Stimulated activated memory B cell treated with anti-CD40 and anti-IgM and Interleukin-4, amounts not matched to agents 10 μg/mL and 1 μg/mL and 100 μg/mL, for 72 hours (primary cell): ENCODE measurements around the gene ST14.

Experiments used
- ATAC-seq: fragments of 150-1000 bp; cut with Tn5 transposase; 2 replicates; pipeline ENCODE4 v1.10.0; 2021
- H3K27ac Mint-ChIP-seq: one replicate; pipeline ENCODE4 v1.8.0; 2022; ENCODE audit warnings: mild to moderate bottlenecking, mixed read lengths
- H3K27me3 Mint-ChIP-seq: one replicate; pipeline ENCODE4 v1.8.0; 2022; ENCODE audit warnings: mixed read lengths
- H3K36me3 Mint-ChIP-seq: one replicate; pipeline ENCODE4 v1.8.0; 2022; ENCODE audit warnings: mixed read lengths
- H3K4me1 Mint-ChIP-seq: one replicate; pipeline ENCODE4 v1.8.0; 2022; ENCODE audit warnings: mixed read lengths
- H3K4me3 Mint-ChIP-seq: one replicate; pipeline ENCODE4 v1.8.0; 2022; ENCODE audit warnings: mild to moderate bottlenecking, moderate library complexity, mixed read lengths
- H3K9me3 Mint-ChIP-seq: one replicate; pipeline ENCODE4 v1.8.0; 2022; ENCODE audit warnings: mixed read lengths

ST14 gene

GRCh38 chr11:130159657-130160497 lies at the start of gene ST14:
Gene ST14, plus strand, starts transcription at chr11:130159782. Its CDS starts 198 bp downstream, at chr11:130159980.
- H3K4me1 Mint-ChIP-seq, result peaks cover 69% of the 10 kb centered on the region
- H3K36me3 Mint-ChIP-seq, result no peaks in the 10 kb centered on the region
- peak within 1 kb of the TSS; percentile 66 for H3K27ac Mint-ChIP-seq
- no peaks in the 10 kb centered on the region for H3K27me3 Mint-ChIP-seq
- peak within 1 kb of the TSS; percentile 67 for H3K4me3 Mint-ChIP-seq
- peak; percentile 89 for ATAC-seq
- no peaks in the 10 kb centered on the region for H3K9me3 Mint-ChIP-seq

GRCh38 chr11:130110339-130111108 lies 49.1 kb upstream of the ST14 start:
- no peaks in the 10 kb centered on the region for H3K9me3 Mint-ChIP-seq
- H3K27me3 Mint-ChIP-seq, result no peaks in the 10 kb centered on the region
- no peak overlapping the region for H3K4me3 Mint-ChIP-seq
- H3K4me1 Mint-ChIP-seq, result peaks cover 7% of the 10 kb centered on the region
- peaks cover 43% of the 10 kb centered on the region for H3K36me3 Mint-ChIP-seq
- ATAC-seq, result no peak
- no peak overlapping the region for H3K27ac Mint-ChIP-seq

DNA sequence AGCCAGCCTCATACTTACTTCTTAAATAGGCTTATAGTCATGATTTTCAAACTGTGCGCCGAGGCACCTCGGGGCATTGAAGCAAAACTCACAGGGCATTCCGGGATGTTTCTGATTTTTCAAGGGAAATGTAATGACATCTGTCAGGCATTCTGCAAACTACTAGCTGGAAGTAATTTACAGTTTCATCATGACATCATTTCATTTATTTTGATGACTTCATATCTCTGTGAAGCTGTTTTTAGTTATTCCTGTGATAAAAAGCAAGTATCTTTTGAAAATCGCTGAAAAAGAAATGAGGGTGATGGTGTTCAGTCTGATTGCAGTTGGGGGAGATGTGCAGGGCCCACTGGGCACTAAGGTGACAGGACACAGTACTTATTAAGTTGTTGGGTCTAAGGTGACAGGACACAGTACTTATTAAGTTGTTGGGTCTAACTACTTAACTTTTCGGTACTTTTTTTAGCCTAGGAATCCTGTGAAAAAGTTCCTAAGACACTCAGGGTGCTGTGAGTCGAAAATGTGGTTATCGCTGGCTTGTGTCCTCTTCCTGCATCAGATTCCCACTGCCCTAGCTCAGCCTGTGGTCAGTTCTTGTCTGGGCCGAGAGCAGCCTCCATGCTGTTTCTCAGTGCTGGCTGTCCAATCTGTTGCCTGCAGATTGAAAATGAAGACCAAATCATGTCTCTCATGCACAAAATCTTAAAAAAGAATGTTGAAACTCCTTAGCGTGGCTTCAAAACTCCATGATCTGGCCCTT lies 47.3 kb upstream of the ST14 start:
- Mint-ChIP-seq H3K27me3 (no peaks in the 10 kb centered on the region), H3K4me3 (no peak overlapping the region), H3K36me3 (peaks cover 37% of the 10 kb centered on the region), H3K9me3 (no peaks in the 10 kb centered on the region), H3K4me1 (no peaks in the 10 kb centered on the region), H3K27ac (no peak overlapping the region)
- ATAC-seq, result no peak

- peaks cover 30% of the 10 kb centered on the region for H3K36me3 Mint-ChIP-seq
- H3K27me3 Mint-ChIP-seq, result no peaks in the 10 kb centered on the region
- no peak overlapping the region for H3K4me3 Mint-ChIP-seq
- no peak for ATAC-seq
- H3K27ac Mint-ChIP-seq, result no peak overlapping the region
- no peaks in the 10 kb centered on the region for H3K9me3 Mint-ChIP-seq
- H3K4me1 Mint-ChIP-seq, result peaks cover 16% of the 10 kb centered on the region
These were observed 45.3 kb upstream of the ST14 start for GRCh38 chr11:130114281-130114680.

GRCh38 chr11:130114726-130115125 lies 44.9 kb upstream of the ST14 start:
- Mint-ChIP-seq H3K4me1 (peaks cover 20% of the 10 kb centered on the region), H3K9me3 (no peaks in the 10 kb centered on the region), H3K27me3 (no peaks in the 10 kb centered on the region), H3K4me3 (no peak overlapping the region), H3K27ac (no peak overlapping the region), H3K36me3 (peaks cover 30% of the 10 kb centered on the region)
- ATAC-seq, result no peak

- Mint-ChIP-seq H3K9me3 (no peaks in the 10 kb centered on the region), H3K4me1 (peaks cover 25% of the 10 kb centered on the region), H3K27ac (no peak overlapping the region), H3K4me3 (no peak overlapping the region), H3K27me3 (no peaks in the 10 kb centered on the region), H3K36me3 (peaks cover 28% of the 10 kb centered on the region)
- ATAC-seq, result no peak
These were observed 44.4 kb upstream of the ST14 start for GRCh38 chr11:130115218-130115617.

DNA sequence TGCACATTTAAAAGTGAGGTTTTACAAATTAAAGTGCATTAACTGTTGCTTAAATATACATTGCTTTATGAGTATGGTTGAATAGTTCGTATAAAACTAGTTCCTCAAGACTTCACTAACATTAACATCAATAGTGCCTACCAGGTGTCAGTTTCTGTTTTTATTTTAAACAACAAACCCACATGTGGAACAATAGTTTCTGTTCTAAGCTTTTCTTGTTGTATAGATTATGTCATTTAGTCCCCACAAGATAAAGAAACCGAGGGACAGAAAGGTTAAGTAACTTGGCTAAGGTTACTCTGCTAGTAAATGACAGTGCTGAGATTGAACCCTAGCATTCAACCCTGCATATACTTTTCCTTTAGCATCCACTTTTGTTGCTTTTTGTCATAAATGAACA lies 41.4 kb upstream of the ST14 start:
- ATAC-seq, result peak; percentile 67

DNA sequence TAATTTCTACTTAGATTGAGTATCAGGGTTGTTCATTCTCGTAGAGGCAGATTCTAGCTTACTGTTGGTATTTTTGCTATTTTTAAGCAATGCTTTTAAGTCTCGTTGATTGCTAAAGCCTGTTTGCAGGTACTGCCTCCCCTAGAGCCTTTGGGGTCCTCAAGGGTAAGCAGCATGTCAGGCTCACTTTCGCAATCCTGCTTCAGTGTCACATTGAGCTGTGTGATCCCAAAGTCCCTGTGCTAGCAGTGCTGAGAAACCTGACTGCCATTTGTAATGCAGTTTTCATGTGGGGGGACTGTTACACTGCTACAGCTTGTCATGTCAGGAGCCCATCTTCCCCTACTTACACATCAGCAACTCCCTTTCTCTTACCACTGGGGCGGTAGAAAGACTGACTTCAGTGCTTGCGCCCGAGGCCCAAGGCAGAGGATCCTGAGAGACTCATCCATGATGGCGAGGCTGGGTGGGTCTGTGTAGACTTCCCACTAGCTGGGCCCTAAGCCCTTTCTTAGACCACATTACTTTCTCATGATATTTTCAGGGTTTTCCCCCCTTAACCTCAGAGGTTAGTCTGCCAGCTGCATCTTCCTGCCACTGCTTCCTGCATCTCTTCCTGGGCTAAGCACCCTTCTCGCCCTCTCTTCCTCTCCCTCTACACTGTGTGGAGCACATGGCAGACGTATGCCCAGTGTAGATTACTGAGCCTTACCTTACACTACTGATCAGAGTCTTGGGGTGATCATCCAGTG lies 40.8 kb upstream of the ST14 start:
- H3K4me1 Mint-ChIP-seq, result peaks cover 49% of the 10 kb centered on the region

More for the DNA sequence above, 41.4 kb upstream of the ST14 start:
- H3K9me3 Mint-ChIP-seq, result no peaks in the 10 kb centered on the region
- no peak overlapping the region for H3K27ac Mint-ChIP-seq
- peaks cover 49% of the 10 kb centered on the region for H3K4me1 Mint-ChIP-seq
- no peaks in the 10 kb centered on the region for H3K27me3 Mint-ChIP-seq
- H3K36me3 Mint-ChIP-seq, result peaks cover 13% of the 10 kb centered on the region
- no peak overlapping the region for H3K4me3 Mint-ChIP-seq

DNA sequence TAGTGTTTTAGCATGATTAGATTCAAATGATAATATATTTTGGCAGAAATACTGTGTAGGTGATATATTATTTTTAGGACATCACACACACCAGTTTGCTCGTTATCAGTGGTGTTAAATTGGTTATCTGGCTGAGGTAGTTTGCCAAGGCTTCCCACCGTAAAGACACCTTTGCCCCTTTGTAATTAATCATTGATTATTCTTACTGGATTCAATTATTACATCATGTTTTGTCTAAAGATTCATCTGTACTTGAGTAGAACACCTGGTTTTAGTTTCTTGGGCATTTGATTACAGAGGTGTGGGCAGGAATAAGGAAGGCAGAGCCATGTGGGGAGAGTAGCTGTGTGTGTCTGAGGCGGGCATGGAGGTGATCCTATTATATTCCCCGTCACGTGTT lies 39.5 kb upstream of the ST14 start:
- Mint-ChIP-seq H3K9me3 (no peaks in the 10 kb centered on the region), H3K27me3 (no peaks in the 10 kb centered on the region), H3K27ac (no peak overlapping the region), H3K4me3 (no peak overlapping the region), H3K4me1 (peaks cover 49% of the 10 kb centered on the region), H3K36me3 (peaks cover 18% of the 10 kb centered on the region)
- ATAC-seq, result no peak

More for the DNA sequence above, 40.8 kb upstream of the ST14 start:
- no peaks in the 10 kb centered on the region for H3K9me3 Mint-ChIP-seq
- H3K36me3 Mint-ChIP-seq, result peaks cover 15% of the 10 kb centered on the region
- no peaks in the 10 kb centered on the region for H3K27me3 Mint-ChIP-seq
- no peak overlapping the region for H3K4me3 Mint-ChIP-seq
- peak; percentile 86 for ATAC-seq
- no peak overlapping the region for H3K27ac Mint-ChIP-seq

DNA sequence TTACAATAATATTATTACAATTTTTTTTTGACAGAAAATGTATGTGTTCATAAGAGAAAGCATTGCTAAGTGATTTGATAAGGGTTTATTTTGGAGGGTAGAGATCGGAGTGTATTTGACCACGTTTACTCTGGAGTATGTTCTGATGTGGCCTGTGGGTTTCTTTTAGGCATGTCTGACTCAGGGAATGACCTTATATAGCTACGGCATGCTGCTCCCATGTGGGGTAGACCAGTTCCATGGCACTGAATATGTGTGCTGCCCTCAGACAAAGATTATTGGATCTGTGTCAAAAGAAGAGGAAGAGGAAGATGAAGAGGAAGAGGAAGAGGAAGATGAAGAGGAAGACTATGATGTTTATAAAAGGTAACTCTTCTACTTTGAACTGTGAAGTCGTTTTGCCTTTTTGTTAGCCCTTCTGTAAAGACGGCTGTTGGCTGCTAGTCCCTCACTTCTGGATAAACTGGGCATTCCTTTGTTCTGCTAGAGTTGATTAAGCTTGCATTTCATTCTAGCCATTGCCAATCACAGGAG lies 38.1 kb upstream of the ST14 start:
- no peak for ATAC-seq
- H3K27ac Mint-ChIP-seq, result no peak overlapping the region
- H3K4me1 Mint-ChIP-seq, result peaks cover 49% of the 10 kb centered on the region
- no peak overlapping the region for H3K4me3 Mint-ChIP-seq
- no peaks in the 10 kb centered on the region for H3K27me3 Mint-ChIP-seq
- peaks cover 18% of the 10 kb centered on the region for H3K36me3 Mint-ChIP-seq
- H3K9me3 Mint-ChIP-seq, result no peaks in the 10 kb centered on the region

GRCh38 chr11:130122141-130122575 lies 37.4 kb upstream of the ST14 start:
- no peaks in the 10 kb centered on the region for H3K9me3 Mint-ChIP-seq
- peaks cover 49% of the 10 kb centered on the region for H3K4me1 Mint-ChIP-seq
- H3K27me3 Mint-ChIP-seq, result no peaks in the 10 kb centered on the region
- no peak overlapping the region for H3K27ac Mint-ChIP-seq
- H3K4me3 Mint-ChIP-seq, result no peak overlapping the region
- no peak for ATAC-seq
- peaks cover 18% of the 10 kb centered on the region for H3K36me3 Mint-ChIP-seq

- Mint-ChIP-seq H3K36me3 (peaks cover 18% of the 10 kb centered on the region), H3K27ac (no peak overlapping the region), H3K4me1 (peaks cover 41% of the 10 kb centered on the region), H3K27me3 (no peaks in the 10 kb centered on the region), H3K4me3 (no peak overlapping the region), H3K9me3 (no peaks in the 10 kb centered on the region)
- no peak for ATAC-seq
These were observed 36.1 kb upstream of the ST14 start for GRCh38 chr11:130123414-130124040.

DNA sequence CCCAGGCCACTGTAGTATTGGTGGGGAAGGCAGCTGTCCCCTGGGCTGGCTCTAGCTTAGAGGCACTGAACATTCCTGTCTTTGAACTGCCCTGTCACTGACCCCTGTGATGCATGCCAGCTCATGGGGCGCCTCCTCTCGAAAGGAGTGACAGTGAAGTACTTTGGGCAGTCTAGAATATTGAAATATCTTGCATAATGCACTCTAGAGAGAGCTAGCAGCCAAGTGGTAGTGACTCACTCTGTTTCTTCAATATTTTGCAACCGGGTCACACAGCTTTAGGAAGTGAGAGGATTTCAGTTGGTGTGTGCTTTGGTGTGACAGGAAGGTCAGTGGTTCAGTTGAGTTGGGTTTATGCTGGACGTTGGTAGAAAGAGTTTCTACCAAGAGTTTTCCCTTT lies 35.5 kb upstream of the ST14 start:
- peaks cover 35% of the 10 kb centered on the region for H3K4me1 Mint-ChIP-seq
- H3K4me3 Mint-ChIP-seq, result no peak overlapping the region
- H3K9me3 Mint-ChIP-seq, result no peaks in the 10 kb centered on the region
- no peaks in the 10 kb centered on the region for H3K27me3 Mint-ChIP-seq
- no peak overlapping the region for H3K27ac Mint-ChIP-seq
- H3K36me3 Mint-ChIP-seq, result peaks cover 21% of the 10 kb centered on the region
- no peak for ATAC-seq

DNA sequence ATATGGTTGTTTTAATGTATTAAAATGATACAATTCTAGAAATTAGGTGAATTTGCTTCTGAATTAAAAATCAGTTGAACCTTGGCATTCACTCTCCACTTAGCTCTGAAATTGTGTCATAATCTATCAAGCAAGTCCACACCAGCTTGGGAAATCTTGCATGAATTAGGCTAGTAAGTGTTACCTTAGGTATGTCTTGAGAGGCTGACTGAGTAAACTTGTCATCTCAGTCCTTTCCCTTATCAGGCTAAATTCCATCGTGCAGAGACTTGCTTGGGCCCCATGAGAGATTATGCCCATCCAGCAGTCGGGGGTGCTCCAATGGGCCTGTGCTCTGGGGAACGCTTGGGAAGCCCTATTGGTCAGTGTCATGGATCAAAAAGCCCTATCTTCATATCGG lies 33.9 kb upstream of the ST14 start:
- no peak for ATAC-seq
- Mint-ChIP-seq H3K9me3 (no peaks in the 10 kb centered on the region), H3K27me3 (no peaks in the 10 kb centered on the region), H3K4me1 (peaks cover 20% of the 10 kb centered on the region), H3K36me3 (peaks cover 30% of the 10 kb centered on the region), H3K4me3 (no peak overlapping the region), H3K27ac (no peak overlapping the region)
